CD4-positive, alpha-beta memory T cell (primary cell): ENCODE results near the gene FBXW12. TPM values are rescaled to one million over a fixed set of nuclear protein-coding genes. Genes with fewer than 3 reads are reported as not detected.
A peak's percentile ranks its signal among the peaks of the same experiment; 100 is the strongest.

Experiments used
- CTCF ChIA-PET: fragments of 350-600 bp; sonication (Branson Sonifier 250); formaldehyde crosslinking; loops from one replicate; lab custom pipeline; 2021; ENCODE audit warnings: inconsistent platforms; ENCODE audit not compliant: partially characterized antibody; lab: Charles Lee
- POLR2A ChIA-PET: fragments of 350-600 bp; sonication (Branson Sonifier 250); formaldehyde crosslinking; loops from one replicate; lab custom pipeline; 2021; ENCODE audit not compliant: partially characterized antibody; lab: Charles Lee
- DNase-seq, 5 donors: peaks; one replicate each; pipeline versions ENCODE4 v3.0.0 to v3.0.0-alpha.2; 2020 to 2022; ENCODE audit warnings: mixed read lengths in 1 of 5
- H3K27ac ChIP-seq: one replicate; pipeline ENCODE4 v1.7.0; 2013; ENCODE audit warnings: low read depth, low read length
- H3K27me3 ChIP-seq: 2 replicates; pipeline ENCODE4 v1.7.0; 2013; ENCODE audit warnings: mild to moderate bottlenecking, low read length, moderate library complexity; ENCODE audit not compliant: insufficient read depth
- H3K36me3 ChIP-seq: 2 replicates; pipeline ENCODE4 v1.7.0; 2013; ENCODE audit warnings: mild to moderate bottlenecking, low read length, moderate library complexity; ENCODE audit not compliant: insufficient read depth
- H3K4me1 ChIP-seq: 2 replicates; pipeline ENCODE4 v1.7.0; 2013; ENCODE audit warnings: mild to moderate bottlenecking, low read length, moderate library complexity; ENCODE audit not compliant: insufficient read depth
- H3K4me3 ChIP-seq, 2 donors: one replicate each; pipeline ENCODE4 v1.7.0; 2013; ENCODE audit warnings: low read length in 2 of 2, mild to moderate bottlenecking in 1 of 2
- H3K9me3 ChIP-seq, 2 donors: one replicate each; pipeline ENCODE4 v1.7.0; 2013; ENCODE audit warnings: low read length in 2 of 2, control low read depth in 1 of 2; ENCODE audit not compliant: control insufficient read depth in 1 of 2
- H3K27ac Mint-ChIP-seq, 7 donors: one replicate each; pipeline ENCODE4 v1.8.0; 2020 to 2021; ENCODE audit warnings: mixed read lengths in 7 of 7, mild to moderate bottlenecking in 6 of 7, inconsistent platforms in 3 of 7, moderate library complexity in 3 of 7
- H3K27me3 Mint-ChIP-seq, 2 donors: one replicate each; pipeline ENCODE4 v1.8.0; 2020 to 2021; ENCODE audit warnings: mixed read lengths in 2 of 2
- H3K36me3 Mint-ChIP-seq, 2 donors: one replicate each; pipeline ENCODE4 v1.8.0; 2020 to 2021; ENCODE audit warnings: mixed read lengths in 2 of 2, inconsistent platforms in 1 of 2, mild to moderate bottlenecking in 1 of 2
- H3K4me1 Mint-ChIP-seq, 4 donors: one replicate each; pipeline ENCODE4 v1.8.0; 2020 to 2021; ENCODE audit warnings: mixed read lengths in 4 of 4, mild to moderate bottlenecking in 1 of 4
- H3K4me3 Mint-ChIP-seq, 8 donors: one replicate each; pipeline ENCODE4 v1.8.0; 2020 to 2021; ENCODE audit warnings: mixed read lengths in 8 of 8, mild to moderate bottlenecking in 7 of 8, moderate library complexity in 6 of 8, inconsistent platforms in 3 of 8
- H3K9me3 Mint-ChIP-seq, 8 donors: one replicate each; pipeline ENCODE4 v1.8.0; 2020 to 2021; ENCODE audit warnings: mixed read lengths in 8 of 8, mild to moderate bottlenecking in 5 of 8, inconsistent platforms in 3 of 8, moderate library complexity in 1 of 8
- intact Hi-C: fragments of 100-400 bp; cut with micrococcal nuclease; formaldehyde crosslinking; loops from one replicate; pipeline ENCODE4 v1.15.1; 2023
- polyA plus RNA-seq, 2 donors: library from polyadenylated mRNA; unstranded; fragments of 300-500 nt; fragmentation: Illumina TruSeq; gene quantifications; one replicate each; pipeline ENCODE4 v1.2.3, GENCODE V29; 2021
- total RNA-seq, 2 experiments: library from RNA; stranded (reverse); gene quantifications; one replicate each; pipeline ENCODE4 v1.2.3, GENCODE V29; 2021

The FBXW12 gene
- total and polyA plus RNA-seq, 4 experiments from 2014 or later: not detected

GRCh38 chr3:48431224-48432029 is 59.4 kb downstream of the FBXW12 start:
- Mint-ChIP-seq H3K27ac (peak overlapping the region in 4 of 7 donors; percentile 3 to 79 (median 38)), H3K4me3 (peak overlapping the region in 7 of 8 donors; percentile 9 to 76 (median 71)), H3K36me3 (peaks cover 0 to 9% of the 10 kb centered on the region in 2 donors), H3K27me3 (no peaks in the 10 kb centered on the region), H3K9me3 (no peaks in the 10 kb centered on the region), H3K4me1 (peaks cover 8 to 28% (median 18%) of the 10 kb centered on the region in 4 donors)
- no peaks in the 10 kb centered on the region for H3K36me3 ChIP-seq
- CTCF ChIA-PET: interaction anchor here (0.7 to 9.7 kb wide), 8 partner anchors 14 to 163 kb away, joined by 3 to 381 read pairs (median 45); partner anchors contain the start of genes ATRIP, PFKFB4 and SHISA5
- no peak overlapping the region for H3K4me3 ChIP-seq
- H3K4me1 ChIP-seq: peaks cover 22% of the 10 kb centered on the region
- DNase-seq: no peak
- intact Hi-C loops: no loop called here
- no peaks in the 10 kb centered on the region for H3K9me3 ChIP-seq
- POLR2A ChIA-PET: interaction anchor here (1.1 to 1.5 kb wide), 2 partner anchors 8 to 42 kb away, joined by 4 to 5 read pairs; partner anchors contain the start of genes CCDC51 and TMA7
- no peaks in the 10 kb centered on the region for H3K27me3 ChIP-seq
- no peak overlapping the region for H3K27ac ChIP-seq

GRCh38 chr3:48432411-48433371 is 60.7 kb downstream of the FBXW12 start:
- Mint-ChIP-seq H3K4me1 (peaks cover 8 to 28% (median 19%) of the 10 kb centered on the region in 4 donors), H3K36me3 (peaks cover 0 to 9% of the 10 kb centered on the region in 2 donors), H3K27ac (peak overlapping the region in 2 of 7 donors; percentile 8 to 51), H3K27me3 (no peaks in the 10 kb centered on the region), H3K9me3 (no peaks in the 10 kb centered on the region), H3K4me3 (peak overlapping the region in 1 of 8 donors; percentile 25)
- intact Hi-C loops: no loop called here
- H3K4me1 ChIP-seq: peaks cover 23% of the 10 kb centered on the region
- H3K27ac ChIP-seq: no peak overlapping the region
- CTCF ChIA-PET: interaction anchor here (0.9 to 9.7 kb wide), 10 partner anchors 13 to 162 kb away, joined by 3 to 381 read pairs (median 29); partner anchors contain the start of genes ATRIP, PFKFB4 and SHISA5
- no peaks in the 10 kb centered on the region for H3K9me3 ChIP-seq
- no peak for DNase-seq
- H3K4me3 ChIP-seq: no peak overlapping the region
- no peaks in the 10 kb centered on the region for H3K36me3 ChIP-seq
- POLR2A ChIA-PET: interaction anchor here (2.2 to 4.6 kb wide), 2 partner anchors 13 to 75 kb away, joined by 6 to 44 read pairs; partner anchors contain the start of gene ATRIP
- no peaks in the 10 kb centered on the region for H3K27me3 ChIP-seq

DNA sequence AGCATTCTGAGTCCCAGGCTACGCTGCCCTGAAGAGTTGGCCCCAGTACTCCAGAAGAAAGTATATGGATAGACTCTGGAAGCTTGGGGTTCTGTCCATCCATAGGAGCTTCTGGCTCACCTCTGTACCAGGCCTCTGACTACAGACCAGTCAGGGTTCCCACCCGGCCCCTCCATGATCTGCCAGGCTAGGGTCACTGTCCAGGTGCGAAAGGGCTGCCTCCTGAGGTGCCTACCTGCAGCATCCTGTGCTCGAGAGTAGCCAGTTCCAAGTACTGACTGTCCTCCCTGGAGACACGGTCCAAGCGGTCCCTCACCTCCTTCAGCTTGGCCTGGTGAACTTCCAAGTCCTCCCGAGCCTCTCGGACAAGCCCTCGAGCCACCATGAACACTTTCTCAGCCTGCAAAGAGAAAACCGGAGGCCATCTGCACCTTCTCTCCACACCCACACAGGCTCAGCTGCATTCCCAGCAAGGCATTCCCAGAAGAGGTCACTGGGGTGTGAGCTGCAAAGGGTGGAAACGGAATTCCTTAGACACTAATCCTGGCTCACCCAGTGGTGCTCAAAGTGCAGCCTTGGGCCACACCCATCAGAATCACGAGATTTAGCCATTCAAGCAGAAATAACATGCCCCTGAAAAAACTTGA is 61.6 kb downstream of the FBXW12 start:
- H3K4me1 ChIP-seq: peaks cover 23% of the 10 kb centered on the region
- no peaks in the 10 kb centered on the region for H3K27me3 Mint-ChIP-seq
- H3K4me3 Mint-ChIP-seq: no peak overlapping the region
- H3K9me3 ChIP-seq: no peaks in the 10 kb centered on the region
- H3K4me1 Mint-ChIP-seq: peaks cover 12 to 33% (median 22%) of the 10 kb centered on the region in 4 donors
- no peaks in the 10 kb centered on the region for H3K9me3 Mint-ChIP-seq
- no peak for DNase-seq
- POLR2A ChIA-PET: interaction anchor here (2.0 to 4.6 kb wide), 3 partner anchors 12 to 74 kb away, joined by 5 to 44 read pairs (median 6); partner anchors contain the start of gene ATRIP
- no peak overlapping the region for H3K4me3 ChIP-seq
- no peak overlapping the region for H3K27ac ChIP-seq
- H3K36me3 Mint-ChIP-seq: peaks cover 0 to 9% of the 10 kb centered on the region in 2 donors
- CTCF ChIA-PET: interaction anchor here (0.6 to 9.7 kb wide), 17 partner anchors 12 to 1507 kb away, joined by 3 to 381 read pairs (median 5); partner anchors contain the start of genes ATRIP, PFKFB4 and SHISA5
- intact Hi-C loops: no loop called here
- H3K36me3 ChIP-seq: no peaks in the 10 kb centered on the region
- peak overlapping the region in 1 of 7 donors; percentile 8 for H3K27ac Mint-ChIP-seq
- no peaks in the 10 kb centered on the region for H3K27me3 ChIP-seq

DNA sequence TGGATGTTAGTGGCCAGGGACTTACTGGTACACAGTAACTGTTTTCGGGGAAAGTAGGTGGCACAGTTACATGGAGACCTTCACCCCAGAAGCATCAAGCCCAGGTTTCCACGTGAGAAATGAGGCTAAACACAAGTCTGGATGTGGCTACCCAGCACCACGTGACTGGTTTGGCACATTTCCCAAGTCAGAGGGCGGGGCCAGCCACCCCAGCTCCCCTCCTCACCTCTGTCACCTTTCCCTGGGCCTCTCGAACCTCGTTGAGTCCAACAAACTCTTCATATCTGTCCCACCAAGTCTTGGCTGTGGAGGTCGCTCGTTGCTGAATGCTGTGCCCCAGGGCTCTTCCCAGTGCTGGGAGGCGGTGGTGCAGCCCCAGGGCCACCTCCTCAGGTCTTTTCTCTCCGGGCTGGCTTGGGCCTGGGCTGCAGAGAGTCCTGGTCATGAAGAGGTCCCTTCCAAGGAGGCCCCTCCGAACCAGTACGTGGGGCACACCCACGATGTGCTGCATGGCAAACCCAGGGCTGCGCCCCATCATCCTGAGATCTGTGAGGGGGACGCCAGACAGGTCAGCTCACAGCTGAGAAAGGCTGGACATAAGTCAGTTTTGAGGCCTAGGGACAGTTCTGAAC is 62.7 kb downstream of the FBXW12 start:
- no peaks in the 10 kb centered on the region for H3K36me3 ChIP-seq
- H3K4me3 ChIP-seq: no peak overlapping the region
- H3K4me3 Mint-ChIP-seq: no peak overlapping the region
- peaks cover 0 to 9% of the 10 kb centered on the region in 2 donors for H3K36me3 Mint-ChIP-seq
- H3K27me3 ChIP-seq: no peaks in the 10 kb centered on the region
- H3K9me3 Mint-ChIP-seq: no peaks in the 10 kb centered on the region
- H3K4me1 Mint-ChIP-seq: peaks cover 17 to 38% (median 26%) of the 10 kb centered on the region in 4 donors
- no peaks in the 10 kb centered on the region for H3K27me3 Mint-ChIP-seq
- H3K27ac ChIP-seq: no peak overlapping the region
- DNase-seq: peak in 2 of 5 donors; percentile 14 to 17
- peaks cover 29% of the 10 kb centered on the region for H3K4me1 ChIP-seq
- peak overlapping the region in 3 of 7 donors; percentile 17 to 71 (median 30) for H3K27ac Mint-ChIP-seq
- intact Hi-C loops: no loop called here
- CTCF ChIA-PET: interaction anchor here (0.6 to 9.7 kb wide), 19 partner anchors 11 to 245 kb away, joined by 3 to 381 read pairs (median 13); partner anchors contain the start of genes ATRIP, CDC25A, PFKFB4 and SHISA5
- H3K9me3 ChIP-seq: no peaks in the 10 kb centered on the region
- POLR2A ChIA-PET: interaction anchor here (2.0 to 4.6 kb wide), 3 partner anchors 11 to 73 kb away, joined by 5 to 44 read pairs (median 6); partner anchors contain the start of gene ATRIP

DNA sequence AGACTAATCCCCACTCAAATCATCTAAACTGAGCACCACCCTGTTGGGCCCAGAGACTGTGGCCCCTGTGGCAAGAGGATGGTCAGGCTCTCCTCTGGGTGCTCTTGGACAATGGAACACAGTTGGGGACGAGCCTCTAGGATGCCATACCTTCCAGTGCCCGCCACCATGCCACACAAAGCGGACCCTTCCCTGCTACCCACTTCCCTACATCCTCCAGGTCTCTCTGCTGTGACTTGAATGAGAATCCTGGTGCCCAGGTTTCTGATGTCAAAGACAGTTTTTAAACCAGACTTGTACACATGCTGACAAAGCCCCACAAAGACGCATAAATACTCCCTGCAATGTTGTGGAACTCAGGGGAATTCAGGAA is 63.2 kb downstream of the FBXW12 start:
- no peaks in the 10 kb centered on the region for H3K9me3 Mint-ChIP-seq
- POLR2A ChIA-PET: interaction anchor here (1.5 to 4.6 kb wide), 7 partner anchors 11 to 195 kb away, joined by 5 to 44 read pairs (median 15); partner anchors contain the start of genes ATRIP and ZNF589
- H3K27ac Mint-ChIP-seq: peak overlapping the region in 2 of 7 donors; percentile 30 to 54
- intact Hi-C loops: no loop called here
- peaks cover 0 to 14% of the 10 kb centered on the region in 2 donors for H3K36me3 Mint-ChIP-seq
- no peak for DNase-seq
- no peaks in the 10 kb centered on the region for H3K27me3 ChIP-seq
- no peak overlapping the region for H3K4me3 ChIP-seq
- H3K4me1 Mint-ChIP-seq: peaks cover 17 to 43% (median 27%) of the 10 kb centered on the region in 4 donors
- H3K4me1 ChIP-seq: peaks cover 25% of the 10 kb centered on the region
- H3K27ac ChIP-seq: no peak overlapping the region
- H3K36me3 ChIP-seq: no peaks in the 10 kb centered on the region
- H3K27me3 Mint-ChIP-seq: no peaks in the 10 kb centered on the region
- no peak overlapping the region for H3K4me3 Mint-ChIP-seq
- H3K9me3 ChIP-seq: no peaks in the 10 kb centered on the region
- CTCF ChIA-PET: interaction anchor here (0.6 to 9.7 kb wide), 34 partner anchors 10 to 245 kb away, joined by 3 to 381 read pairs (median 18); partner anchors contain the start of genes ATRIP, CDC25A, NME6 and PFKFB4
